Fibroblast of villous mesenchyme (primary cell): ENCODE results near the gene NTM. TPM values are rescaled to one million over a fixed set of nuclear protein-coding genes. Genes with fewer than 3 reads are reported as not detected.

Experiments used
- DNase-seq: peaks from one replicate; pipeline ENCODE4 v3.0.0-alpha.2; 2010; ENCODE audit warnings: low read depth
- H3K4me3 ChIP-seq: 2 replicates; pipeline ENCODE4 v1.5.1; 2011; ENCODE audit warnings: low read depth, mild to moderate bottlenecking, low read length
- total RNA-seq: library from RNA; depleted of rRNA; stranded (reverse); fragments of >200 nt; gene quantifications from 2 replicates; pipeline ENCODE4 v1.2.3, GENCODE V29; 2012
- TF ChIP-seq, protein P1 (sequence below): IDR thresholded peaks from 2 replicates; pipeline ENCODE4 v1.5.1; 2012; ENCODE audit warnings: low read depth, mild to moderate bottlenecking, low read length; ENCODE audit not compliant: insufficient read depth

Gene NTM
- total RNA-seq, 1 donor = 7.3 TPM

- DNase-seq = no peak
- TF ChIP-seq, protein P1, sequence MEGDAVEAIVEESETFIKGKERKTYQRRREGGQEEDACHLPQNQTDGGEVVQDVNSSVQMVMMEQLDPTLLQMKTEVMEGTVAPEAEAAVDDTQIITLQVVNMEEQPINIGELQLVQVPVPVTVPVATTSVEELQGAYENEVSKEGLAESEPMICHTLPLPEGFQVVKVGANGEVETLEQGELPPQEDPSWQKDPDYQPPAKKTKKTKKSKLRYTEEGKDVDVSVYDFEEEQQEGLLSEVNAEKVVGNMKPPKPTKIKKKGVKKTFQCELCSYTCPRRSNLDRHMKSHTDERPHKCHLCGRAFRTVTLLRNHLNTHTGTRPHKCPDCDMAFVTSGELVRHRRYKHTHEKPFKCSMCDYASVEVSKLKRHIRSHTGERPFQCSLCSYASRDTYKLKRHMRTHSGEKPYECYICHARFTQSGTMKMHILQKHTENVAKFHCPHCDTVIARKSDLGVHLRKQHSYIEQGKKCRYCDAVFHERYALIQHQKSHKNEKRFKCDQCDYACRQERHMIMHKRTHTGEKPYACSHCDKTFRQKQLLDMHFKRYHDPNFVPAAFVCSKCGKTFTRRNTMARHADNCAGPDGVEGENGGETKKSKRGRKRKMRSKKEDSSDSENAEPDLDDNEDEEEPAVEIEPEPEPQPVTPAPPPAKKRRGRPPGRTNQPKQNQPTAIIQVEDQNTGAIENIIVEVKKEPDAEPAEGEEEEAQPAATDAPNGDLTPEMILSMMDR = no peak
- H3K4me3 ChIP-seq = no peak overlapping the region
Measured at GRCh38 chr11:132206993-132207392, 836.6 kb downstream of the NTM start.

- no peak for DNase-seq
- H3K4me3 ChIP-seq = no peak overlapping the region
- TF ChIP-seq, protein P1 = no peak
Measured at GRCh38 chr11:132208477-132209055, 838.2 kb downstream of the NTM start.

DNA sequence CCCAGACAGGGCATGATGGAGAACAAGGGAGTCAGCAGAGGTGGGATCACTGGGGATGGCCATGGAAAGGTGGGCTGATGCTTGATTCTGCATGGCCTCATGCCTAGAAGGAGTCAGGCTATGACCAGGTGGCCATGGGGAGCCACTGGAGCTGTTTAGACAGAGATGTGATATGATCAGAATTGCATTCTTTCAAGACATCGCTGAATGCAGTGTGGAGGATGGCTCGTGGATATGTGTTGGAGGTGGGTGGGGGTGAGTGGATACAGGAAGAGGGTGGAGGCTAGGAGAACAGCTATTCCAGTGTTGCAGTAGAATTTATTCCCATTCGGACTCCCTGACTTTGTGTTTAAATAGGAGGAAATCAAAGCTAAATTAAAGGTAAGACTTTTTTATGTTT lies 841.1 kb downstream of the NTM start:
- TF ChIP-seq, protein P1 = no peak
- H3K4me3 ChIP-seq = no peak overlapping the region
- no peak for DNase-seq

DNA sequence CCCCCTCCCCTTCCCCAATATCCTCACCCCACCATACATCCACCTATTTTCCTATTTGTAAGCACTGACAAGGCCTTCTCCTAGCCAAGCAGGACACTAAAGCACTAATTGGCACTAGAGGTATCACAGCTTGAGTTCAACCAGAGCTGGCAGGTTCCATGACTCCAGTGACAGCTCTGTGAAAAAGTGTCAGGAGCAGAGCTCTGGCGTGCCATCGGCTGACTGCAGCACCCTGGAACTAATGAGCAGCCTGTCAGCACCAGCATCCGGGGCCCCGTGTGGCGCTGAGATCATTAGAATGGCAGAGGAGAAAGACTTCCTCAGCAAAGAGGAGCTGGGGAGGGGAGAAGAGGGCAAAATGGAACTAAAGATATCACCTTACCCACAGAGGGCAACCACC lies 847.4 kb downstream of the NTM start:
- TF ChIP-seq, protein P1 = no peak
- no peak overlapping the region for H3K4me3 ChIP-seq
- no peak for DNase-seq

DNA sequence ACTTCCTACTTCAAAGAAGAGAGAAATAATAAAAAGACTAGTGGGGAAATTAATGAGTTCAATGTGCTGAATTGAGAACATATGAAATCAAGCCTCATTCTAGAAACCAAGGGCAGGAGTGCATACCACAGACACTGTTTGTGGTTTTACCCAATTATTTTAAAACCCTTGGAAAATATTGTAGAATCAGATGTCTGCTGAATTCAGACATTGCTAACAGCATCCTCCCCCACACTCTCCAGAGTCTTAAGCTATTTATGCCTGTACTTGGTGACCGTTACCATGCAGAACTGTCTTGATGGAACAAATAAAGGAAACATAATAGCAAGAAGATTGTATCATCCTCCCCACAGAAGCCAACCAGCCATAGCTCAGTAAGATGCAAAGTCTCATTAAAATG lies 850.1 kb downstream of the NTM start:
- peak; percentile 73 for DNase-seq
- TF ChIP-seq, protein P1 = no peak
- H3K4me3 ChIP-seq = no peak overlapping the region

DNA sequence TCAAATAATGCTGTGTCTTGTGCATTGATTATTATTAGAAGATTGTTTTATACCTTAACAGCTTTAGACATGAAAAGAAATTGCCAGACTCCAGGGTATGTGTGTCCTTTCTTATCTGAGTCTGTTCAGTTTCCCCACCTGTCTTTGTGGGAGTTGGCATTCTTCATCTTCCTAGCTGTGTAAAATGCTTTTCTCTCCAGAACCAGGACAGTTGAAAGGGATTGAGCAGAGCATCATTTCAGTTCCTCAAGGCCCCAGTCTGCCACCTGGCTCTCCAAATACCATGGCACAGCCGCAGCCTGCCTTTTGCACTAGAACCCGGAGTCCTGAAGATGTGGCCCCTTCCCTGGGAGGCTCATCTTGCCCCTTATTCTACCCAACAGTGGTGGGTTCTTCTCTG lies 851.9 kb downstream of the NTM start:
- no peak for DNase-seq
- H3K4me3 ChIP-seq = no peak overlapping the region
- TF ChIP-seq, protein P1 = no peak

DNA sequence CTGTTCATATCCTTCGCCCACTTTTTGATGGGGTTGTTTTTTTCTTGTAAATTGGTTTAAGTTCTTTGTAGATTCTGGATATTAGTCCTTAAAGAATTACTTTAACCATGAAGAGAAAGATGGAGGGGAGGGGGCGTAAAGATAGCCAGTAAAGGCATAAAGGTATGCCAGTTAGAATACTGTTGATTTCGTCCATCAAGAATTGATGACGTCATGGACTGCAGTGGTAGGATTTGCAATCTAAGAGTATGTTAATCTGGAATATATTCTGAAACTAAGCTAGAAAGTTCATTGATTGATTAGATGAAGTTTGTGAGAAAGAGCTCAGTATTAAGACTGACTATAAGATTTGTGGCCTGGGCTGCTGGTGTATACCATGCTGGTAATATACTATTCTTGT lies 856.1 kb downstream of the NTM start:
- DNase-seq = no peak
- TF ChIP-seq, protein P1 = no peak
- no peak overlapping the region for H3K4me3 ChIP-seq
